HuH-7.5 (cell line): Measurements from ENCODE around the gene HINT1.

ENCODE experiments used
- DNase-seq: peaks from one replicate; pipeline ENCODE4 v3.0.0; 2011; ENCODE audit warnings: low spot score

HINT1 gene

DNA sequence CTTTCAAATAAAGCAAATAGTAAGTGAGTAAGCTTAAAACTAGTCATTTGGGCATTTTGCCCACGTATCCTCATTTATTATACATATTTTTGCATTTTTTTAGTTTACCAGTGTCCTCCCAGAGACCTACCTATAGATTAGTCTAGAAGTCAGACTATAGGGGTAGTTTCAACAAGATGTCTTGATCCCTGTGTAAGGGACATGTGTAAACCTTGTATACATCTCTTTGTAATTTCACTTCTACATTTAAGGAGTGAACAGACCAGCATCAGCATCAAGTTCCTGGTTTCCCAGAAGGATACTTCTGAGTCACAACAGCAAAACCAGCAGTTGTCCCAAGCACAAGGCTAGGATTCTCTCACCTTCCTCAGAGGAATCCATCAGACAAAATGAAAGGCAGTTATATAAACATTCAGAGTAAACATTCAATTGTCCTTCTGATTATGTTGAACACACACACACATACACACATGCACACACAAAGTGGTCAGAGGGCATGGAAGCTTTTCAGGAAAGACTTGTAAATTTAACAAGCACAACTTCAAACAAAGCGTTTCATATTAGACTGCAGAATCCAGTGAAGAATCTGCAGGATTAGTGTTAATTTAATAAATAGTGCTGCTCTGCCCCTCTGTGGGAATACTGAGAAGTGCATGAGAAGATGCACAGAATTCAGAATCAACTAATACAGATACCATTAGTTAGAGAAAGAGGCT lies 55.4 kb downstream of the HINT1 start:
- peak; percentile 19 for DNase-seq
